ENCODE measurements around the gene CD72.
"Not testable (repeated sequence)": the region's sequence is repeated elsewhere in the genome, so short reads cannot be mapped to it uniquely, and the experiment has no call there.

The CD72 gene

DNA sequence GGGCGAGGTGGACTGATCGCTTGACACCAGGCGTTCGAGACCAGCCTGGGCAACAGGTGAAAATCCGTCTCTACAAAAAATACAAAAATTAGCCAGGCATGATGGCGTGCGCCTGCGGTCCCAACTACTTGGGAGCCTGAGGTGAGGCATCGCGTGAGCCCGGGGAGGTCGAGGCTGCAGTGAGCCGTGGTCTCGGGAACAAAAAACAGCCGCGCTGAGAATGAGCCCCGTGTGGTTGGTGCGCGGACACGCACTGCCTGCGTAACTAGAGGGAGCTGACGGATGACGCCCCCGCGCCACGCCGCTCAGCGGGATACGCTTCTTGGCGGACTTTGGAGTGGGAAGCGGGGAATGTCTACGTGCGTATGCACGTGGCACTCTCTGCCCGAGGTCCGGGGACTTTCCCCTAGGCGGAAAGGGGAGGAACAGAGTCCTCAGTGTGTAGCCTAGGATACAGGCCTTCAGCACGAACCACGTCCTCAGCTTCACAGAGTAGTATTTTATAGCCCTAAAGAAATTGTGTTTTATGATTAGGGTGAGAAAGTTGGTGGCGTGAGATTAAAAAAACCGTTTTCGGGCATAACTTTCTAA, 39.4 kb upstream of the CD72 start, which contains the start of gene RMRP:
Gene RMRP (minus strand): TSS at position 474 of the 591 bp plus-strand sequence.
- H3K27me3 ChIP-seq (ENCODE audit: control insufficient read depth, insufficient read depth, low read length) = no peaks in the 10 kb centered on the region
- peak within 1 kb of the TSS; percentile 91 for H3K4me3 ChIP-seq (ENCODE audit: low read length)
- peak within 1 kb of the TSS; percentile 95 for H3K9ac ChIP-seq (ENCODE audit: low read length)
- peak within 1 kb of the TSS; percentile 99 for H3K27ac ChIP-seq (ENCODE audit: low read depth, low read length)
- peaks cover 32% of the 10 kb centered on the region for H3K4me1 ChIP-seq (ENCODE audit: control insufficient read depth, insufficient read depth, low read length)
- no peaks in the 10 kb centered on the region for H3K36me3 ChIP-seq (ENCODE audit: control insufficient read depth, insufficient read depth, low read length)

DNA sequence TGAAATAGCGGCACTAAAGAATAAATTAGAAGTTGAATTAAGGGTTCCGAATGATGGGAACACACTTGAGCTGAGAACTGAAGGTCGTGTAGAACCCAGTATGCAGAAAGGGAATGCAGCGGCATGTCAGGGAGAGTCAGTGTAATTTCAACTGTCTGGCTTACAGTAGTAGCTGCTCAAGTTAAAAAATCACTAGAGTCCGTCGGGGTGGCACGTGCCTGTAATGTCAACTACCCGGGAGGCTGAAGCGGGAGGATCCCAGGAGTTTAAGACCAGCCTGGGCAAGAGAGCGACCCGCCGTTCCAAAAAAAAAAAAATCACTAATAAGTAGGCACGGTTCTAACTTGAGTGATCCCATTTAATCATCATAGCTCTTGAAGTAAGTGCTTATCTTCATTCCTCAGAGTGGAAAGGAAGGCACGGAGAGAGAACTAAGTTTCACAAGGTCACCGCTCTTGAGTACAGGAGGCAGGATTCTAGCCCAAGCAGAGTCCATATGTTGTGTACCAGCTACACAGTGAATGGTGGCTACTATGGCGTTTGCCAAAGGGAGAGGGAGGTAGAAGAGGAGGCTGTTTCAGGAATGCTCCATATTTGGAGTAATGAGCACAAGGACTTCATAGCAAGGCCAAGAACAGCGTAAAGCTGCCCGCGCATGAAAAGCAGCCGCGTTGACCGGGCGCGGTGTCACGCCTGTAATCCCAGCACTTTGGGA, 38.8 kb upstream of the CD72 start:
- no peaks in the 10 kb centered on the region for H3K36me3 ChIP-seq (ENCODE audit: control insufficient read depth, insufficient read depth, low read length)
- H3K4me3 ChIP-seq (ENCODE audit: low read length) = peak overlapping the region; percentile 91
- H3K9ac ChIP-seq (ENCODE audit: low read length) = no peak overlapping the region
- H3K27ac ChIP-seq (ENCODE audit: low read depth, low read length) = peak overlapping the region; percentile 99
- H3K4me1 ChIP-seq (ENCODE audit: control insufficient read depth, insufficient read depth, low read length) = peaks cover 30% of the 10 kb centered on the region
- no peaks in the 10 kb centered on the region for H3K27me3 ChIP-seq (ENCODE audit: control insufficient read depth, insufficient read depth, low read length)

DNA sequence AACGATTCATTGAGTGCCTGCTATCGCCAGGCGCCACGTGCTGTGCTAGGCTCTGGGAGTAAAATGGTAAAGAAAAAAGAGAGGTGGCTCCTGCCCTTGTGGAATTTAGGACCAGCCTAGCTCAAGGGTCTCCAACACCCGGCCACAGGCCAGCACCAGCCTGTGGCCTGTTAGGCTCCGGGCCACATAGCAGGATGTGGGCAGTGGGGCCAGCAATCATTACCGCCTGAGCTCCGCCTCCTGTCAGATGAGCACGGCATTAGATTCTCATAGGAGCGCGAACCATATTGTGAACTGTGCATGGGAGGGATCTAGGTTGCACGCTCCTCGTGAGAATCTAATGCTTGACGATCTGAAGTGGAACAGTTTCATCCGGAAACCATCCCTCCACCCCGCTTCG, 38.1 kb upstream of the CD72 start:
- Histone ChIP-seq H3K27me3 (ENCODE audit: control insufficient read depth, insufficient read depth, low read length) (no peaks in the 10 kb centered on the region), H3K4me1 (ENCODE audit: control insufficient read depth, insufficient read depth, low read length) (peaks cover 25% of the 10 kb centered on the region), H3K4me3 (ENCODE audit: low read length) (no peak overlapping the region), H3K36me3 (ENCODE audit: control insufficient read depth, insufficient read depth, low read length) (no peaks in the 10 kb centered on the region), H3K9ac (ENCODE audit: low read length) (no peak overlapping the region), H3K27ac (ENCODE audit: low read depth, low read length) (peak overlapping the region; percentile 99)

DNA sequence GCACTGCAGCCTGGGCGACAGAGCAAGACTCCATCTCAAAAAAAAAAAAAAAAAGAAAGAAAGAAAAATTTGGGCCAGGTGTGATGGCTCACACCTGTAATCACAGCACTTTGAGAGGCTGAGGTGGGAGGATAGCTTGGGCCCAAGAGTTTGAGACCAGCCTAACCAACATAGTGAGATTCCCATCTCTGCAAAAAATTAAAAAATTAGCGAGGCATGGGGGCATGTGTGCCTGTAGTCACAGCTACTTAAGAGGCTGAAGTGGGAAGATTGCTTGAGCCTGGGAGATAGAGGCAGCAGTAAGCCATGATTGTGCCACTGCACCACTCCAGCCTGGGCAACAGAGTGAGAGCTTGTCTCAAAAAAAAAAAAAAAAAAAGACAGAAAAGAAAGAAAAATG, 35.4 kb upstream of the CD72 start:
- H3K27me3 ChIP-seq (ENCODE audit: control insufficient read depth, insufficient read depth, low read length) = no peaks in the 10 kb centered on the region
- no peak overlapping the region for H3K4me3 ChIP-seq (ENCODE audit: low read length)
- H3K36me3 ChIP-seq (ENCODE audit: control insufficient read depth, insufficient read depth, low read length) = no peaks in the 10 kb centered on the region
- H3K4me1 ChIP-seq (ENCODE audit: control insufficient read depth, insufficient read depth, low read length) = peaks cover 12% of the 10 kb centered on the region
- no peak overlapping the region for H3K27ac ChIP-seq (ENCODE audit: low read depth, low read length)
- no peak overlapping the region for H3K9ac ChIP-seq (ENCODE audit: low read length)

DNA sequence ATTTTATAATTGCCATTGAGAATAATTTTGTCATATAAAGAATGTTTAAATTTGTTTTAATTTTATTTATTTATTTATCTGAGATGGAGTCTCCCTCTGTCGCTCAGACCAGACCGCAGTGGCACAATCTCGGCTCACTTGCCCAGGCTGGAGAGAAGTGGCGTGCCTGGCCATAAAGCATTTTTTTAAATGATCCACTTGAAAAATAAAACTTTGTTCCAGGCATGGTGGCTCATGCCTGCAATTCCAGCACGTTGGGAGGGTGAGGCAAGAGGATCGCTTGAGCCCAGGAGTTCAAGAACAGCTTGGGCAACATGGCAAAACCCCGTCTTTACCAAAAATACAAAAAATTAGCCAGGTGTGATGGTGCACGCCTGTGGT, 34.6 kb upstream of the CD72 start:
- H3K27me3 ChIP-seq (ENCODE audit: control insufficient read depth, insufficient read depth, low read length) = no peaks in the 10 kb centered on the region
- H3K36me3 ChIP-seq (ENCODE audit: control insufficient read depth, insufficient read depth, low read length) = no peaks in the 10 kb centered on the region
- H3K9ac ChIP-seq (ENCODE audit: low read length) = no peak overlapping the region
- peaks cover 12% of the 10 kb centered on the region for H3K4me1 ChIP-seq (ENCODE audit: control insufficient read depth, insufficient read depth, low read length)
- no peak overlapping the region for H3K4me3 ChIP-seq (ENCODE audit: low read length)
- no peak overlapping the region for H3K27ac ChIP-seq (ENCODE audit: low read depth, low read length)

DNA sequence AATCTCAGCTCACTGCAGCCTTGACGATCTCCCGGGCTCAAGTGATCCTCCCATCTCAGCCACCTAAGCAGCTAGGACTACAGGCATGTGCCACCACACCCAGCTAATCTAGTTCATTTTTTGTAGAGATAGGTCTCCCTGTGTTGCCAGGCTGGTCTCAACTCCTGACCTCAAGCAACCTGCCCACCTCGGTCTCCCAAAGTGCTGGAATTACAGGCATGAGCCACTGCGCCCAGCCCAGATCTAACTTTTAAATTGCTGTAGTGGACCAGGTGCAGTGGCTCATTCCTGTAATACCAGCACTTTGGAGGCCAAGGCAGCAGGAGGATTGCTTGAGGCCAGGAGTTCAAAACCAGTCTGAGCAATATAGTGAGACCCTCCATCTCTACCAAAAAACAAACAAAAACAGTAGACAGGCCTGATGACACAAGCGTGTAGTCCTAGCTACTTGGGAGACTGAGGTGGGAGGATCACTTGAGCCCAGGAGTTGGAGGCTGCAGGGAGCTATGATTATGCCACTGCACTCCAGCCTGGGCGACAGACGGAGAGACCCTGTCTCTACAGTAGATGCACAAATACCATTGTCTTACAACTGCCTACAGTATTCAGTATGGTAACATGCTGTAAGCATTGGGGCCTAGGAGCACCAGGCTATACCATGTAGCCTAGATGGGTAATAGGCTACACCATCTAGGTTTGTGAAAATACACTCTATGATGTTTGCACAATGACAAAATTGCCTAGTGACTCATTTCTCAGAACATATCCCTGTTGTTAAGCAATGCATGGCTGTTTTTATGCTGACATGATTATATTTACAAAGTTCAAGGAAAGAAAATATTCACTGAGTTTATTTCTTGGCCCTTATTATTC, 34.0 kb upstream of the CD72 start:
- no peak overlapping the region for H3K4me3 ChIP-seq (ENCODE audit: low read length)
- H3K27me3 ChIP-seq (ENCODE audit: control insufficient read depth, insufficient read depth, low read length) = no peaks in the 10 kb centered on the region
- H3K36me3 ChIP-seq (ENCODE audit: control insufficient read depth, insufficient read depth, low read length) = no peaks in the 10 kb centered on the region
- H3K27ac ChIP-seq (ENCODE audit: low read depth, low read length) = no peak overlapping the region
- peaks cover 8% of the 10 kb centered on the region for H3K4me1 ChIP-seq (ENCODE audit: control insufficient read depth, insufficient read depth, low read length)
- no peak overlapping the region for H3K9ac ChIP-seq (ENCODE audit: low read length)

DNA sequence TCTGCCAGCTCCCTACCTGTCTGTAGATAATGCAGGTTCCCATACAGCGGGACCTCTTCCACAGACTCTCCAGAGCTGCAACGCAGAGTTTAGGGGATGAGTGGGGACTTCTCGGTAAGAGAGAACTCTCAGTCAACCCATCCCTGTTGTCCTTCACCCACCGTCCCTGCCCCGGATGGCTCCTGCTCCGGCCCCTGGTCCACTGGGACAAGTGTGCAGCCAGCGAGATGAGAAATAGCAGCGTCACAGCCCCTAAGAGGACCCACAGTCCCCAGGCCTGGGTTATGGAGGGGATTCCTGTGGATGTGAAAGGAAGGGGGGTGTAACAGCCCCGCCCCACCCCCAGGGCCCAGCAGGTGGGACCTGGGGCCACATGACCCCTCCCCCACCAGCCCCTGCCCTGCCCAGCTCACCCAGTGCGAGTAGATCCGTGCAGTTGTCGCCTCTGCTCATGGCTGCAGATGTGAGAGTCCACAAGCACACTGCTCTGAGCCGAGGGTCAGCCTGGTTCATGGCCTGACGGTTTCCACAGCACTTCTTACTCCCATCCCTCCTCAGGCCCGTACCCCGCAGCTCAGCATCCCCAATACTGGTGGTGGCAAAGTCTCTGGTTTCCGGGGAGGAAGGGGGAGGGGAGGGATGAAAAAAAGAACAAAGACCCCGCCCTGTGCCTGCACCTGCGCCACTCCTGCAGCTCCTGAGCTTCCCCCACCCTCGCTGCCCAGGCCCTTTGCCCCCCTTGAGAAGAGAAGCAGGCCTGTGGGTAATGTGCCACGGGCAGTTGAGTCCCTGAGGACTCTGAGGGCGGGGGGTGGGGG, 32.3 kb upstream of the CD72 start, which contains the start of gene SIT1:
Gene SIT1 (minus strand): TSS at position 591 of the 818 bp plus-strand sequence. CDS start 78 bp downstream, at position 513.
- H3K4me1 ChIP-seq (ENCODE audit: control insufficient read depth, insufficient read depth, low read length) = peaks cover 3% of the 10 kb centered on the region
- H3K9ac ChIP-seq (ENCODE audit: low read length) = no peak within 1 kb of the TSS
- peak within 1 kb of the TSS; percentile 52 for H3K4me3 ChIP-seq (ENCODE audit: low read length)

DNA sequence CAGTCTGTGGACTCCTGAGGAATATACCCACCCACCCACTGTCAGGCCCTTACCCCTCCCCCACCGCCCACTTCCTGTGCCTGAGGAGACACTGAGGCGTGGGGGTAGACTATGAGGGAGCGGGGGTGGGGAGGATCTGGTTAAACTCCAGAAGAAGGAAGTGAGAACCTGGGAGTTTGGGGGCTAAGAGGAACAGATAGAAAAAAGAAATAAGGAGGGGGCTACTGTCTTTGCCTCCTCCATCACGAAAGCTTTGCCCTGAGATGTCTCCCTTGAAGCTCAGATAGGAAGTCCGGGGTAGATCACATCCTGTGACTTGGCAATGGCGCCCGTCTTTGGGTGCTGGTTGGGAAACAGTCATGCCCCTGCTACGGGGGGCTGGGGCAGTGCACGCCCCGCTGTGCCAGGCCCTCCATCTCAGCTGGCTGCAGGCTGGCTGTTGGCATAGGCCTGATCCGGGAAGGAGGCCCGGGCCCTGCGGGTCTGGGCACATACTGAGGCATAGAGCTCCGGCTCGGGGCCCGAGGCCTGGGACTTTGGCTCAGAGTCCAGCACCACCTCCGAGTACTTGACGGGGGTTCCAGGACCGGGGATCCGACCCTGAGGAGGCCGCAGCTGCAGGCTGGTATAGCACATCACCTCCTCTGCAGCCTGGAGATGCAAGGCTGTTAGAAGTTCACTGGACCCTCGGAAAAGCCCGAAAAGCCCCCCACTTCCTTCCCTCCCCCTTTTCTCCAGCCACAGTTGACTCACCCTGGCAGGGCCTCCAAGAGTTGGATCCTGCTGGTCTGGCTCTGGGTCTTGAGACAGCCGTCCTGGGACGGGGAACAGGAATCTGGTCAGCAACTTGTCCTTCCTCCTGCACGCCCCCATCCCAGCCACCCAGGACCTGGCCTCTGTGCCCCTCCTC, 31.5 kb upstream of the CD72 start:
- no peaks in the 10 kb centered on the region for H3K27me3 ChIP-seq (ENCODE audit: control insufficient read depth, insufficient read depth, low read length)
- H3K27ac ChIP-seq (ENCODE audit: low read depth, low read length) = no peak overlapping the region
- peak overlapping the region; percentile 52 for H3K4me3 ChIP-seq (ENCODE audit: low read length)
- H3K36me3 ChIP-seq (ENCODE audit: control insufficient read depth, insufficient read depth, low read length) = no peaks in the 10 kb centered on the region
- no peak overlapping the region for H3K9ac ChIP-seq (ENCODE audit: low read length)
- H3K4me1 ChIP-seq (ENCODE audit: control insufficient read depth, insufficient read depth, low read length) = peaks cover 3% of the 10 kb centered on the region

More for the DNA sequence above, 32.3 kb upstream of the CD72 start, which contains the start of gene SIT1:
- no peak within 1 kb of the TSS for H3K27ac ChIP-seq (ENCODE audit: low read depth, low read length)
- no peaks in the 10 kb centered on the region for H3K36me3 ChIP-seq (ENCODE audit: control insufficient read depth, insufficient read depth, low read length)
- no peaks in the 10 kb centered on the region for H3K27me3 ChIP-seq (ENCODE audit: control insufficient read depth, insufficient read depth, low read length)

DNA sequence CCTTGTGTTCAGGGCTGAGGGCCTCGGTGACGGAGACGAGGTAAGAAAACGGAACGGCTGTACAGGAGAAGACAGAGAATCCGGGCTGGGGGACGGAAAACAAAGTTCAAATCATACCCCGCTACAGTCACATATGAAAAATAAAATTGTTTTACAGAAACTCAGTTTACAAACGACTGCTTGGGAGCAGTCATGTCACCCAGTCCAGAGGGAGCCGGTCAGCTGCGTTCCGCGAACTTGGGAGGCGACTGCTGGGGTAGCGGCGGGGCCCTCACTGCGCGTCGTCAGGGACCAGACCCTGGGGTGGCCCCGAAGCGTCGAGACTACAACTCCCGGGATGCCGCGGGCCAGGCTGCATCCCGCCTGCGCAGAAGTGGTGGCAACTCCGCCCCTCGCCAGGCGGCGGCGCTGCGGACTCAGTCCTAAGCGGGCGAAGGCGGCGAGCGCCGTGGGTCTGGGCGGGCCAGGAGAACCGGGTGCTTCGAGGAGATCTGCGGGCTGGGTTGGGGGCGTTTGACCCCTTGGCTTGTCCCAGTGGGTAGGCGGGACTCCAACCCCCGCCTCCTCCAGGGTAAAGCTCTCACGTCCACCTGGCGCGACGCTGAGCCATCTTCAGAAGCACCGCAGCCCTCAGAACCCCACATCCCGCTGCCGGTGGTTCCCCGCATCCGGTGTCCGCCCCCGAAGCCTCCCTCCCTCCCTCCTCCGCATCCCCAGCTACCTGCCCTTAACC, 28.5 kb upstream of the CD72 start:
- peak overlapping the region; percentile 89 for H3K27ac ChIP-seq (ENCODE audit: low read depth, low read length)
- H3K36me3 ChIP-seq (ENCODE audit: control insufficient read depth, insufficient read depth, low read length) = no peaks in the 10 kb centered on the region
- H3K4me1 ChIP-seq (ENCODE audit: control insufficient read depth, insufficient read depth, low read length) = peaks cover 3% of the 10 kb centered on the region
- H3K4me3 ChIP-seq (ENCODE audit: low read length) = peak overlapping the region; percentile 91
- peak overlapping the region; percentile 47 for H3K9ac ChIP-seq (ENCODE audit: low read length)
- no peaks in the 10 kb centered on the region for H3K27me3 ChIP-seq (ENCODE audit: control insufficient read depth, insufficient read depth, low read length)

DNA sequence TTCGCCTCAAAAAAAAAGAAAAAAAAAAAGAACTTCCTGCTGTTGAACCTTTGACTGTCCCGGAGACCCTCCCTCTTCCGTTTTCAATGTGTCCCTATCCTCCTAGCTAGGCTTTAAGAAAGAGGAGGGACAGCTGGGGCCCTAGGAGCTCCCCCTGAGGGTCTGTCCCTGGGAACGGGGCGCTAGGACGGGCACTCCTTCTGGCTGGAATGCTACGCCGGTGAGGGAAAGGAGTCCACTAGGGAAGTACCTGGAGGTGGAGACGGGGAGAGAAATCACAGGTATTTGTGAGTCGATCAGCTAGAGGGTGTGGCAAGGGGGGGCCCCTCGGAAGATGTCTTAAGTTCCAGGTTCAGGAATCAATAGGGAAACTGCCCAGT, 27.9 kb upstream of the CD72 start:
- Histone ChIP-seq H3K4me1 (ENCODE audit: control insufficient read depth, insufficient read depth, low read length) (peaks cover 3% of the 10 kb centered on the region), H3K9ac (ENCODE audit: low read length) (peak overlapping the region; percentile 21), H3K27me3 (ENCODE audit: control insufficient read depth, insufficient read depth, low read length) (no peaks in the 10 kb centered on the region), H3K4me3 (ENCODE audit: low read length) (peak overlapping the region; percentile 91), H3K27ac (ENCODE audit: low read depth, low read length) (peak overlapping the region; percentile 89), H3K36me3 (ENCODE audit: control insufficient read depth, insufficient read depth, low read length) (no peaks in the 10 kb centered on the region)

DNA sequence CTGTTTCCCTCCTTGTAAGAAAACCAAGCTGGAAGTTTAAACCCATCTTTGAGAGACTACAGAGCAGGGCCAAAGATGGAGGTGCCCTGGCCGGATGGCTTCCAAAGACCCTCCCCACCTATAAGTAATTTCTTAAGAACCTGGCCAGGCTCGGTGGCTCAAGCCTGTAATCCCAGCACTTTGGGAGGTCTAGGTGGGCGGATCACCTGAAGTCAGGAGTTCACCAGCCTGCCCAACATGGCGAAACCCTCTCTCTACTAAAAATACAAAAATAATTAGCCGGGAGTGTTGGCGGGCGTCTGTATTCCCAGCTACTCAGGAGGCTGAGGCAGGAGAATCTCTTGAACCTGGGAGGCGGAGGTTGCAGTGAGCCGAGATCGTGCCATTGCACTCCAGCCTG, 27.5 kb upstream of the CD72 start:
- not testable (repeated sequence) for H3K36me3 ChIP-seq (ENCODE audit: control insufficient read depth, insufficient read depth, low read length); H3K4me1 ChIP-seq (ENCODE audit: control insufficient read depth, insufficient read depth, low read length); H3K27ac ChIP-seq (ENCODE audit: low read depth, low read length); H3K9ac ChIP-seq (ENCODE audit: low read length); H3K27me3 ChIP-seq (ENCODE audit: control insufficient read depth, insufficient read depth, low read length)
- H3K4me3 ChIP-seq (ENCODE audit: low read length) = peak overlapping the region; percentile 91
